ENCODE measurements around the gene SRGAP3.

GRCh38 chr3:9043063-9043462 lies 206.4 kb downstream of the SRGAP3 start:
- TF ChIP-seq CTCF (conservative IDR thresholded peaks at IDR 0.05) (no peak), ZFX (IDR thresholded peaks at IDR 0.05) (no peak)

Measured in C4-2B (cell line).